ENCODE results near the gene KIF21A.

GRCh38 chr12:39427360-39427808, 15.5 kb downstream of the KIF21A start:
- TF ChIP-seq, protein P1, sequence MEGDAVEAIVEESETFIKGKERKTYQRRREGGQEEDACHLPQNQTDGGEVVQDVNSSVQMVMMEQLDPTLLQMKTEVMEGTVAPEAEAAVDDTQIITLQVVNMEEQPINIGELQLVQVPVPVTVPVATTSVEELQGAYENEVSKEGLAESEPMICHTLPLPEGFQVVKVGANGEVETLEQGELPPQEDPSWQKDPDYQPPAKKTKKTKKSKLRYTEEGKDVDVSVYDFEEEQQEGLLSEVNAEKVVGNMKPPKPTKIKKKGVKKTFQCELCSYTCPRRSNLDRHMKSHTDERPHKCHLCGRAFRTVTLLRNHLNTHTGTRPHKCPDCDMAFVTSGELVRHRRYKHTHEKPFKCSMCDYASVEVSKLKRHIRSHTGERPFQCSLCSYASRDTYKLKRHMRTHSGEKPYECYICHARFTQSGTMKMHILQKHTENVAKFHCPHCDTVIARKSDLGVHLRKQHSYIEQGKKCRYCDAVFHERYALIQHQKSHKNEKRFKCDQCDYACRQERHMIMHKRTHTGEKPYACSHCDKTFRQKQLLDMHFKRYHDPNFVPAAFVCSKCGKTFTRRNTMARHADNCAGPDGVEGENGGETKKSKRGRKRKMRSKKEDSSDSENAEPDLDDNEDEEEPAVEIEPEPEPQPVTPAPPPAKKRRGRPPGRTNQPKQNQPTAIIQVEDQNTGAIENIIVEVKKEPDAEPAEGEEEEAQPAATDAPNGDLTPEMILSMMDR (IDR thresholded peaks at IDR 0.05) = no peak
- no peak for TF ChIP-seq POLR2A (IDR thresholded peaks at IDR 0.05)
